ENCODE results near the gene AKNAD1. TPM values are rescaled to one million over a fixed set of nuclear protein-coding genes. Genes with fewer than 3 reads are reported as not detected.
A peak's percentile ranks its signal among the peaks of the same experiment; 100 is the strongest.

AKNAD1 gene
- total RNA-seq, 4 donors from 2014 or later = not detected

- Histone ChIP-seq H3K4me1 (peaks cover 0 to 20% (median 2%) of the 10 kb centered on the region in 4 donors), H3K36me3 (no peaks in the 10 kb centered on the region), H3K27ac (peak overlapping the region; percentile 37 to 75 (median 60)), H3K9me3 (no peaks in the 10 kb centered on the region), H3K4me3 (no peak overlapping the region), H3K27me3 (no peaks in the 10 kb centered on the region)
- 80 to 83% methylated on average over 1 to 3 of the region's 3 CpGs for WGBS, 2 donors (ENCODE audit: low coverage in 1 of 2)
- in situ Hi-C loops (cut with MboI; ENCODE audit: low pct_ligation_motif_present in 1 of 4, low pct_unique_long_range_greater_than_20kb in 1 of 4, low sequenced_read_pairs in 3 of 4) = no loop called here
- intact Hi-C loops (cut with DNase I; ENCODE audit: low total_unique reads) = no loop called here
- TF ChIP-seq EP300 (IDR thresholded peaks at IDR 0.05; ENCODE audit: low read depth) (no peak), POLR2AphosphoS5 (IDR thresholded peaks at IDR 0.05) (no peak), POLR2A (IDR thresholded peaks at IDR 0.05) (no peak), CTCF (IDR thresholded peaks at IDR 0.05) (no peak)
- DNase-seq = no peak
Observed at GRCh38 chr1:108842525-108843181, 14.2 kb downstream of the AKNAD1 start.

- Histone ChIP-seq H3K4me1 (peaks cover 0 to 20% (median 2%) of the 10 kb centered on the region in 4 donors), H3K9me3 (no peaks in the 10 kb centered on the region), H3K27ac (peak overlapping the region; percentile 37 to 75 (median 60)), H3K27me3 (no peaks in the 10 kb centered on the region), H3K4me3 (no peak overlapping the region), H3K36me3 (no peaks in the 10 kb centered on the region)
- intact Hi-C loops (cut with DNase I; ENCODE audit: low total_unique reads) (no loop called here), in situ Hi-C loops (cut with MboI; ENCODE audit: low pct_ligation_motif_present in 1 of 4, low pct_unique_long_range_greater_than_20kb in 1 of 4, low sequenced_read_pairs in 3 of 4) (no loop called here)
- TF ChIP-seq POLR2A (IDR thresholded peaks at IDR 0.05) (no peak), POLR2AphosphoS5 (IDR thresholded peaks at IDR 0.05) (peak in 1 of 3 donors; percentile 10)
- no peak for DNase-seq
- 33% methylated on average over 1 of the region's 1 CpG; no CpG with 5 or more reads in 1 of the 2 donors for WGBS, 2 donors (ENCODE audit: low coverage in 1 of 2)
Observed at GRCh38 chr1:108841703-108842102, 15.2 kb downstream of the AKNAD1 start.

- Histone ChIP-seq H3K4me1 (peaks cover 0 to 34% (median 11%) of the 10 kb centered on the region in 4 donors), H3K27me3 (no peaks in the 10 kb centered on the region), H3K27ac (no peak overlapping the region), H3K4me3 (no peak overlapping the region), H3K9me3 (no peaks in the 10 kb centered on the region), H3K36me3 (no peaks in the 10 kb centered on the region)
- TF ChIP-seq POLR2AphosphoS5 (IDR thresholded peaks at IDR 0.05) (no peak), POLR2A (IDR thresholded peaks at IDR 0.05) (no peak), CTCF (IDR thresholded peaks at IDR 0.05) (no peak), EP300 (IDR thresholded peaks at IDR 0.05; ENCODE audit: low read depth) (no peak)
- WGBS, 2 donors (ENCODE audit: low coverage in 1 of 2) = 94 to 100% methylated on average over 2 of the region's 2 CpGs
- no peak for DNase-seq
- intact Hi-C loops (cut with DNase I; ENCODE audit: low total_unique reads) = no loop called here
- in situ Hi-C loops (cut with MboI; ENCODE audit: low pct_ligation_motif_present in 1 of 4, low pct_unique_long_range_greater_than_20kb in 1 of 4, low sequenced_read_pairs in 3 of 4) = loop anchor here in 1 of 4 donors (10.0 kb wide), 1 partner anchor 62 kb away; no protein-coding TSS in a partner anchor
Observed at GRCh38 chr1:108832929-108833328, 24.0 kb downstream of the AKNAD1 start.

GRCh38 chr1:108831225-108831624, 25.7 kb downstream of the AKNAD1 start:
- no peaks in the 10 kb centered on the region for H3K27me3 ChIP-seq
- in situ Hi-C loops (cut with MboI; ENCODE audit: low pct_ligation_motif_present in 1 of 4, low pct_unique_long_range_greater_than_20kb in 1 of 4, low sequenced_read_pairs in 3 of 4) (loop anchor here in 1 of 4 donors (10.0 kb wide), 1 partner anchor 64 kb away; no protein-coding TSS in a partner anchor), intact Hi-C loops (cut with DNase I; ENCODE audit: low total_unique reads) (no loop called here)
- DNase-seq = no peak
- H3K4me3 ChIP-seq = no peak overlapping the region
- TF ChIP-seq POLR2AphosphoS5 (IDR thresholded peaks at IDR 0.05) (peak in 2 of 3 donors; percentile 29 to 45), POLR2A (IDR thresholded peaks at IDR 0.05) (no peak), EP300 (IDR thresholded peaks at IDR 0.05; ENCODE audit: low read depth) (no peak), CTCF (IDR thresholded peaks at IDR 0.05) (no peak)
- H3K4me1 ChIP-seq = peaks cover 0 to 36% (median 11%) of the 10 kb centered on the region in 4 donors
- H3K9me3 ChIP-seq = no peaks in the 10 kb centered on the region
- no peaks in the 10 kb centered on the region for H3K36me3 ChIP-seq
- H3K27ac ChIP-seq = peak overlapping the region; percentile 76 to 89 (median 76)
- 42 to 50% methylated on average over 2 of the region's 2 CpGs for WGBS, 2 donors (ENCODE audit: low coverage in 1 of 2)
